Prostate gland (tissue), 2 donors: Measurements from ENCODE around the gene ARL2BP. TPM values are rescaled to one million over a fixed set of nuclear protein-coding genes. Genes with fewer than 3 reads are reported as not detected.
"Not testable (repeated sequence)": the region's sequence is repeated elsewhere in the genome, so short reads cannot be mapped to it uniquely, and the experiment has no call there.

Source experiments
- DNase-seq: peaks from one replicate; pipeline ENCODE4 v3.0.0-alpha.2; 2019; ENCODE audit warnings: low spot score
- H3K27ac ChIP-seq, 2 donors: fragments of 200-600 bp; sonication (generic); 2 replicates each; pipeline ENCODE4 v1.5.1; 2017 to 2019
- H3K27me3 ChIP-seq: fragments of 200-600 bp; sonication (generic); replicated peaks from 2 replicates; pipeline ENCODE4 v1.5.1; 2019; ENCODE audit not compliant: insufficient read depth
- H3K36me3 ChIP-seq, 2 donors: fragments of 200-600 bp; sonication (generic); 1 replicate in 1 of 2; 2 replicates in 1 of 2; pipeline versions ENCODE4 v1.5.1 to v1.8.1; 2017 to 2019
- H3K4me1 ChIP-seq: fragments of 200-600 bp; sonication (generic); replicated peaks from 2 replicates; pipeline ENCODE4 v1.5.1; 2019
- H3K4me3 ChIP-seq, 2 donors: fragments of 200-600 bp; sonication (generic); 2 replicates each; pipeline ENCODE4 v1.5.1; 2017 to 2019
- H3K9me3 ChIP-seq: fragments of 200-600 bp; sonication (generic); 2 replicates; pipeline ENCODE4 v1.5.1; 2017
- CTCF ChIP-seq, 4 experiments: fragments of 200-600 bp in 2 of 4; fragments of 450-650 bp in 2 of 4; sonication (generic) in 2 of 4; IDR thresholded peaks; 1 replicate in 3 of 4; 2 replicates in 1 of 4; pipeline ENCODE4 v1.5.1; 2016 to 2019; ENCODE audit warnings: antibody characterized with exemption in 4 of 4, mild to moderate bottlenecking in 2 of 4, moderate library complexity in 2 of 4
- POLR2A ChIP-seq: fragments of 450-650 bp; IDR thresholded peaks from one replicate; pipeline ENCODE4 v1.6.1; 2016; ENCODE audit warnings: antibody characterized with exemption, mild to moderate bottlenecking
- POLR2AphosphoS5 ChIP-seq: sonication (generic); formaldehyde crosslinking; IDR thresholded peaks from one replicate; pipeline ENCODE4 v1.6.1; 2017; ENCODE audit warnings: antibody characterized with exemption
- WGBS: methylation state at CpG from one replicate; pipeline ENCODE4 v1.1.5; 2018; 5-methylcytosine and 5-hydroxymethylcytosine counted together
- intact Hi-C: fragments of 100-400 bp; cut with DNase I; formaldehyde crosslinking; loops from one replicate; pipeline ENCODE4 v1.14.2; 2022
- total RNA-seq, 2 donors: library from RNA; depleted of rRNA; stranded (reverse); fragments of >200 nt; gene quantifications; one replicate each; pipeline ENCODE4 v1.1.0, GENCODE V29; 2016

ARL2BP gene
- total RNA-seq, 2 donors from 2014 or later, result 62.3 to 81.4 TPM

- TF ChIP-seq POLR2AphosphoS5 (no peak), CTCF (IDR thresholded peaks at IDR 0.05) (no peak), POLR2A (no peak)
- no peak for DNase-seq
- H3K27ac ChIP-seq, result no peak overlapping the region
- no peak overlapping the region for H3K4me3 ChIP-seq
- H3K36me3 ChIP-seq, result no peaks in the 10 kb centered on the region
- WGBS, result 100% methylated on average over 1 of the region's 1 CpG
- H3K27me3 ChIP-seq, result no peaks in the 10 kb centered on the region
- H3K9me3 ChIP-seq, result no peaks in the 10 kb centered on the region
- intact Hi-C loops, result no loop called here
- H3K4me1 ChIP-seq, result no peaks in the 10 kb centered on the region
Measured at GRCh38 chr16:57273359-57273758, 28.3 kb downstream of the ARL2BP start.

GRCh38 chr16:57273826-57274225 is 28.8 kb downstream of the ARL2BP start:
- TF ChIP-seq CTCF (IDR thresholded peaks at IDR 0.05) (no peak), POLR2A (no peak), POLR2AphosphoS5 (no peak)
- DNase-seq, result no peak
- no peak overlapping the region for H3K27ac ChIP-seq
- H3K36me3 ChIP-seq, result no peaks in the 10 kb centered on the region
- intact Hi-C loops, result no loop called here
- H3K4me1 ChIP-seq, result no peaks in the 10 kb centered on the region
- no peaks in the 10 kb centered on the region for H3K27me3 ChIP-seq
- no peak overlapping the region for H3K4me3 ChIP-seq
- WGBS, result 93% methylated on average over 5 of the region's 5 CpGs
- no peaks in the 10 kb centered on the region for H3K9me3 ChIP-seq

- H3K4me1 ChIP-seq, DNase-seq, H3K27me3 ChIP-seq, H3K4me3 ChIP-seq, H3K36me3 ChIP-seq, H3K27ac ChIP-seq, H3K9me3 ChIP-seq, intact Hi-C loops: not testable (repeated sequence)
- 74% methylated on average over 5 of the region's 5 CpGs for WGBS
Measured at GRCh38 chr16:57275946-57276345, 30.9 kb downstream of the ARL2BP start.

GRCh38 chr16:57276596-57276995 is 31.5 kb downstream of the ARL2BP start:
- Histone ChIP-seq H3K4me1 (no peaks in the 10 kb centered on the region), H3K9me3 (no peaks in the 10 kb centered on the region), H3K27me3 (no peaks in the 10 kb centered on the region), H3K4me3 (no peak overlapping the region), H3K27ac (no peak overlapping the region), H3K36me3 (no peaks in the 10 kb centered on the region)
- intact Hi-C loops, result no loop called here
- peak; percentile 51 for DNase-seq
- TF ChIP-seq POLR2AphosphoS5, result peak; percentile 40
- no peak for TF ChIP-seq CTCF (IDR thresholded peaks at IDR 0.05)
- WGBS, result 37% methylated on average over 5 of the region's 5 CpGs

GRCh38 chr16:57277586-57277985 is 32.5 kb downstream of the ARL2BP start:
- 67% methylated on average over 1 of the region's 1 CpG for WGBS
- Histone ChIP-seq H3K36me3 (no peaks in the 10 kb centered on the region), H3K4me1 (no peaks in the 10 kb centered on the region), H3K27ac (no peak overlapping the region), H3K4me3 (no peak overlapping the region), H3K9me3 (no peaks in the 10 kb centered on the region), H3K27me3 (no peaks in the 10 kb centered on the region)
- DNase-seq, result no peak
- intact Hi-C loops, result no loop called here
- TF ChIP-seq POLR2AphosphoS5, result no peak
- TF ChIP-seq POLR2A, result no peak
- TF ChIP-seq CTCF (IDR thresholded peaks at IDR 0.05), result no peak
